SK-N-SH treated with all-trans-retinoic acid at 6 μM for 48 hours (cell line): ENCODE results near the gene KRTAP4-12.
"Not testable (repeated sequence)": the region's sequence is repeated elsewhere in the genome, so short reads cannot be mapped to it uniquely, and the experiment has no call there.

Experiments used
- GLIS3 ChIP-seq: fragments of 250-450 bp; sonication (Bioruptor Pico); IDR thresholded peaks from 2 replicates; pipeline ENCODE4 v1.5.0; 2020; ENCODE audit warnings: mild to moderate bottlenecking, moderate library complexity
- ZFP3 ChIP-seq: fragments of 250-450 bp; sonication (Bioruptor Pico); IDR thresholded peaks from 2 replicates; pipeline ENCODE4 v1.5.0; 2020; ENCODE audit warnings: mild to moderate bottlenecking, moderate library complexity
- TF ChIP-seq, protein P1 (sequence below): fragments of 250-450 bp; sonication (Bioruptor Pico); IDR thresholded peaks from 2 replicates; pipeline ENCODE4 v1.5.1; 2020; ENCODE audit warnings: low read depth, mild to moderate bottlenecking, moderate library complexity
- TF ChIP-seq, protein P2 (sequence below): fragments of 250-450 bp; sonication (Bioruptor Pico); IDR thresholded peaks from 2 replicates; pipeline ENCODE4 v1.8.0; 2020; ENCODE audit warnings: mild to moderate bottlenecking, moderate library complexity, borderline replicate concordance

GRCh38 chr17:41123292-41123990, 541 bp downstream of the KRTAP4-12 start:
- not testable (repeated sequence) for TF ChIP-seq ZFP3, GLIS3 (CRISPR knock-in tag)
- TF ChIP-seq, protein P1, sequence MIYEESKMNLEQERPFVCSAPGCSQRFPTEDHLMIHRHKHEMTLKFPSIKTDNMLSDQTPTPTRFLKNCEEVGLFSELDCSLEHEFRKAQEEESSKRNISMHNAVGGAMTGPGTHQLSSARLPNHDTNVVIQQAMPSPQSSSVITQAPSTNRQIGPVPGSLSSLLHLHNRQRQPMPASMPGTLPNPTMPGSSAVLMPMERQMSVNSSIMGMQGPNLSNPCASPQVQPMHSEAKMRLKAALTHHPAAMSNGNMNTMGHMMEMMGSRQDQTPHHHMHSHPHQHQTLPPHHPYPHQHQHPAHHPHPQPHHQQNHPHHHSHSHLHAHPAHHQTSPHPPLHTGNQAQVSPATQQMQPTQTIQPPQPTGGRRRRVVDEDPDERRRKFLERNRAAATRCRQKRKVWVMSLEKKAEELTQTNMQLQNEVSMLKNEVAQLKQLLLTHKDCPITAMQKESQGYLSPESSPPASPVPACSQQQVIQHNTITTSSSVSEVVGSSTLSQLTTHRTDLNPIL (CRISPR knock-in tag) = not testable (repeated sequence)
- TF ChIP-seq, protein P2, sequence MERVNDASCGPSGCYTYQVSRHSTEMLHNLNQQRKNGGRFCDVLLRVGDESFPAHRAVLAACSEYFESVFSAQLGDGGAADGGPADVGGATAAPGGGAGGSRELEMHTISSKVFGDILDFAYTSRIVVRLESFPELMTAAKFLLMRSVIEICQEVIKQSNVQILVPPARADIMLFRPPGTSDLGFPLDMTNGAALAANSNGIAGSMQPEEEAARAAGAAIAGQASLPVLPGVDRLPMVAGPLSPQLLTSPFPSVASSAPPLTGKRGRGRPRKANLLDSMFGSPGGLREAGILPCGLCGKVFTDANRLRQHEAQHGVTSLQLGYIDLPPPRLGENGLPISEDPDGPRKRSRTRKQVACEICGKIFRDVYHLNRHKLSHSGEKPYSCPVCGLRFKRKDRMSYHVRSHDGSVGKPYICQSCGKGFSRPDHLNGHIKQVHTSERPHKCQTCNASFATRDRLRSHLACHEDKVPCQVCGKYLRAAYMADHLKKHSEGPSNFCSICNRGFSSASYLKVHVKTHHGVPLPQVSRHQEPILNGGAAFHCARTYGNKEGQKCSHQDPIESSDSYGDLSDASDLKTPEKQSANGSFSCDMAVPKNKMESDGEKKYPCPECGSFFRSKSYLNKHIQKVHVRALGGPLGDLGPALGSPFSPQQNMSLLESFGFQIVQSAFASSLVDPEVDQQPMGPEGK (CRISPR knock-in tag) = not testable (repeated sequence)
